ENCODE results near the gene LRRK1. TPM values are rescaled to one million over a fixed set of nuclear protein-coding genes. Genes with fewer than 3 reads are reported as not detected.

Gene LRRK1
- total and polyA plus RNA-seq, 11 donors: 1.3 to 12.7 (median 2.1) TPM

DNA sequence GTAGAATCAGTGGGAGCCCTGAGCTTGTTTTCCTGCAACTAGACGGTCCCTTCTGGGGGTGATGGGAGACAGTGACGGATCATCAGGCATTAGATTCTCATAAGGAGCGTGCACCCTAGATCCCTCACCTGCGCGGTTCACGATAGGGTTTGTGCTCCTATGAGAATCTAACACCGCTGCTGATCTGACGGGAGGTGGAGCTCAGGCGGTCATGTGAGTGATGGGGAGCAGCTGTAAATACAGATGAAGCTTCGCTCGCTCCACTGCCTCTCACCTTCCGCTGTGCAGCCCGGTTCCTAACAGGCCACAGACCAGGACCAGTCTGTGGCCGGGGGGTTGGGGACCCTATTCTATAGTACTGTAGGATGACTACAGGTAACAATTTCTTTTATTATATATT is 178.0 kb downstream of the LRRK1 start:
- no peak for TF ChIP-seq CTCF (IDR thresholded peaks at IDR 0.05)
- no peak for TF ChIP-seq POLR2A (IDR thresholded peaks at IDR 0.05)
- intact Hi-C loops (cut with DNase I): no loop called here

GRCh38 chr15:101099183-101099582 is 180.0 kb downstream of the LRRK1 start:
- intact Hi-C loops (cut with DNase I): no loop called here
- H3K36me3 ChIP-seq: no peaks in the 10 kb centered on the region
- no peak overlapping the region for H3K27ac ChIP-seq
- no peak overlapping the region for H3K4me3 ChIP-seq
- TF ChIP-seq POLR2A (IDR thresholded peaks at IDR 0.05) (no peak), CTCF (IDR thresholded peaks at IDR 0.05) (no peak)
- ATAC-seq (no peak), DNase-seq (peak in 1 of 5 donors; percentile 58)
- H3K9me3 ChIP-seq: no peaks in the 10 kb centered on the region
- WGBS, 4 donors: 87 to 93% (median 89%) methylated on average over 9 to 10 of the region's 10 CpGs
- H3K4me1 ChIP-seq: no peaks in the 10 kb centered on the region
- H3K27me3 ChIP-seq: no peaks in the 10 kb centered on the region

More for the DNA sequence above, 178.0 kb downstream of the LRRK1 start:
- peak in 1 of 5 donors; percentile 12 for DNase-seq
- Histone ChIP-seq H3K27me3 (no peaks in the 10 kb centered on the region), H3K9me3 (no peaks in the 10 kb centered on the region), H3K36me3 (no peaks in the 10 kb centered on the region), H3K4me3 (no peak overlapping the region), H3K4me1 (peaks cover 0 to 10% (median 8%) of the 10 kb centered on the region in 12 donors), H3K27ac (no peak overlapping the region)
- ATAC-seq: no peak
- 90 to 96% (median 94%) methylated on average over 14 of the region's 14 CpGs for WGBS, 4 donors

GRCh38 chr15:101100118-101100517 is 181.0 kb downstream of the LRRK1 start:
- Histone ChIP-seq H3K4me1 (peaks cover 0 to 5% (median 0%) of the 10 kb centered on the region in 12 donors), H3K27ac (no peak overlapping the region), H3K4me3 (no peak overlapping the region), H3K27me3 (no peaks in the 10 kb centered on the region), H3K9me3 (no peaks in the 10 kb centered on the region), H3K36me3 (no peaks in the 10 kb centered on the region)
- TF ChIP-seq POLR2A (IDR thresholded peaks at IDR 0.05) (no peak), CTCF (IDR thresholded peaks at IDR 0.05) (no peak)
- intact Hi-C loops (cut with DNase I): no loop called here
- ATAC-seq (no peak), DNase-seq (no peak)
- WGBS, 4 donors: 94 to 96% (median 95%) methylated on average over 15 of the region's 15 CpGs

- Histone ChIP-seq H3K4me1 (peaks cover 0 to 12% (median 0%) of the 10 kb centered on the region in 12 donors), H3K4me3 (no peak overlapping the region), H3K36me3 (no peaks in the 10 kb centered on the region), H3K27ac (no peak overlapping the region), H3K27me3 (no peaks in the 10 kb centered on the region), H3K9me3 (no peaks in the 10 kb centered on the region)
- DNase-seq (no peak), ATAC-seq (no peak)
- intact Hi-C loops (cut with DNase I): no loop called here
- no peak for TF ChIP-seq POLR2A (IDR thresholded peaks at IDR 0.05)
- TF ChIP-seq CTCF (IDR thresholded peaks at IDR 0.05): no peak
- 90 to 95% (median 92%) methylated on average over 22 to 29 of the region's 29 CpGs for WGBS, 4 donors
Measured at GRCh38 chr15:101100593-101101442, 181.7 kb downstream of the LRRK1 start.
